GM19023 (cell line): Measurements from ENCODE around the gene SSTR1.
"Not testable (repeated sequence)": the region's sequence is repeated elsewhere in the genome, so short reads cannot be mapped to it uniquely, and the experiment has no call there.

ENCODE experiments used
- ATAC-seq: cut with Tn5 transposase; IDR thresholded peaks from one replicate; pipeline ENCODE4 v1.9.1; 2021; ENCODE audit warnings: mild to moderate bottlenecking, moderate library complexity; ENCODE audit not compliant: unreplicated experiment

Gene SSTR1, protein sequence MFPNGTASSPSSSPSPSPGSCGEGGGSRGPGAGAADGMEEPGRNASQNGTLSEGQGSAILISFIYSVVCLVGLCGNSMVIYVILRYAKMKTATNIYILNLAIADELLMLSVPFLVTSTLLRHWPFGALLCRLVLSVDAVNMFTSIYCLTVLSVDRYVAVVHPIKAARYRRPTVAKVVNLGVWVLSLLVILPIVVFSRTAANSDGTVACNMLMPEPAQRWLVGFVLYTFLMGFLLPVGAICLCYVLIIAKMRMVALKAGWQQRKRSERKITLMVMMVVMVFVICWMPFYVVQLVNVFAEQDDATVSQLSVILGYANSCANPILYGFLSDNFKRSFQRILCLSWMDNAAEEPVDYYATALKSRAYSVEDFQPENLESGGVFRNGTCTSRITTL

DNA sequence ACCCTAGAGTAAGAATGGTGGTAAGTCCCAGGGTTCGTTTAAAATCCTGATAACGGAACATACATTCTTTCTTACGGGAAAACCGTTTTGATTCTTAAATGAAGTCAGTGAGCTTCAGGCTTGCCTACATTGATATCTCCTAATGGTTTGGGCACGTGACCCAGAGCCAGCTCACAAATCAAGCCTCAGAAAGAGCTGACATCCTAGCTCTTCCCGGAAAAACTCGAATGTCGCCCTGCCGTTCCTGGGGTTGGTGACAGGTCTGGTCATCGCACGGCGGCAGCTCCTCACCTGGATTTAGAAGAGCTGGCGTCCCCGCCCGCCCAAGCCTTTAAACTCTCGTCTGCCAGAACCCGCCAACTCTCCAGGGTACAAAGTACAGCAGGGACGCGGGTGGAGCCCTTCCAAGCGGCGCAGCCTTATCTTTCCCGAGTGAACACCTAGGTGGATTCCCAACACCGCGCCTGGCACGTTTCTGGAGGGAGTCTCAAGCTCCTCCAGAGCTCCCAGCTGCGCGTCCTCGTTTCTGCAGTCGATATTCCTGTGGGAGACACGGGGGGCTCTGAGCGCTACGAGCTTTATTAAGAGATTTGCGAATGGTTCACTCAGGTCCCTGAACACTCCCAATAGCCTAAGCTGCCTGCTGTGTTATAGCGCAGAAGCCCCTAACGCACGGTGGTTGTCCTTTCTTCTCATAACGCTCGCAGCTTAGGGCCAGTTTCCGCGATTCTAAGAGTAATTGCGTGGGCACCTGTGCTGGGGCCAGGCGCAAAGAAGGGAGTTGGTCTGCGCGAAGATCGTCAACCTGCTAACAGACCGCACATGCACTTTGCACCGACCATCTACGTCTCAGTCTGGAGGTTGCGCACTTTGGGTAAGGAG lies at the start of gene SSTR1:
TSS of gene SSTR1 (plus strand) at position 169 of the 882 bp plus-strand sequence. CDS start 1,486 bp downstream, outside the sequence.
- no peak for ATAC-seq

DNA sequence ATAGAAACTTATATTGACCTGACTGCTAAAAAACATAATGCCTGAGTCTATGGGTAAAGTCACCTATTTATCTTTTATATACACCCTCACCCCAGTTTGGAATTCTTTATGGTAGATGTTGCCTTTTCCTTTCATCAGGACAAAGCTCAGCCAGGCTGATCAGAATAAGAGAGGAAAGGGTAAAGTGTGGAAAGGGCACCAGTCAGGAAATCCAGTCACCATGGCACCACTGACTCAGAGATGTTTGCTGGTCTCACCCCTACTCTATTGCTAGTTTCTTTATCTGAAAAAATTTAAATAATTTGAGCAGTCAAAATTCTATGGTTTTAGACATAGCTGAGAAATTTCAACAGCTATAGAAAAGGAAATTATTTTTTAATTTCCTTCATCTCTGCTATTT lies 49.2 kb upstream of the SSTR1 start:
- ATAC-seq: no peak

DNA sequence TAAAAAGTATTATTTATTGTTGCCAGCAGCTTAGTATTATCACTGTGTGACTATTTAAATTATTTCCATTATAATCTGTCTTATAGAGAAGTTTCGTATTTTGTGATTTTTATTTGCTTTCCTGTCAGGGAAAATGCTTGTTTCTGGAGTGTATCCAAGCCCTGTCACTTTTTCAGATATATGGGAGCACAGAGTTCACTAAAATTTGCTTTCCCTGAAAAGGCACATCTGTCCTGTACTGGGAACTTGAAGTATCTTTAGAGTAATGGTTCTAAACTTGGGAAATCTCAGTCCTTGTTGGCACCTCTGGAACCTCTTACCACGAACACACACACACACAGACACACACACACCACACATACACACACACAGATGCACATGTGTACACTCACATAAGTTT lies 39.3 kb upstream of the SSTR1 start:
- no peak for ATAC-seq

DNA sequence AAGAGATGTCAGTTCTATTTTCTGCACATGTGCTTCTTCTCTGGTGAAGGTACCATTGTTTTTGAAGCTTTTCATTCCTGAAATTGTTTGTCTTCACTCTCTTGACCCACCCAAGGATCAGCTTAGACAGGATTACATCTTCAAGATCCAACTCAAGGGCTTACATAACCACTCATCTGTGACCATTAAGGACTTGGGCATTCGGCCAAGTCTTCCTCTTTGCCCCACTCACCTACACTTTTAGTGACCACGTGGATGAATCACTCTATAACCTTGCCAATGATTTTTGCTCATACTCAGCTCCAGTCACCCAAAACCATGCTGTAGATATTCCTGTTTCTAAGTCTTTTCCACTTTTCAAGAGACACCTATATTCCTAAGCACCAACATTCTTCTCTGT lies 36.5 kb upstream of the SSTR1 start:
- no peak for ATAC-seq

DNA sequence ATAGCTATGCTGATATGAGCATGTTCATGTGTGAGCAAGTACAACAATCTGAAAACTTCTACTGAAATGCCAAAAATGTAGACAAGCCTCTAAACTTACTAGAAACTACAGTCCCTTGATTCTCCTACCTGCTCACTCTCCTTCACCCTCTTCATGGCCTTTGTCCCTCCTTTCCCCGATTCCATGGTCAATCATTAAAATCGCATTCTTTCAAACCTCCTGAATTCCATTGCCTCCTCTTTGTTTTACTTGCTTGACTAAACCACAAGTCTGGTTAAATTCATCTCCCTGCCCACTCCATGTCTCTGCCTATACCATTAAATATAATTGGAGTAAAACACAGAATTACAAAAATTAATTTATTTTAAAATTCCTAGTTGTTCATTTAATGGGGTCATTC lies 33.0 kb upstream of the SSTR1 start:
- no peak for ATAC-seq

DNA sequence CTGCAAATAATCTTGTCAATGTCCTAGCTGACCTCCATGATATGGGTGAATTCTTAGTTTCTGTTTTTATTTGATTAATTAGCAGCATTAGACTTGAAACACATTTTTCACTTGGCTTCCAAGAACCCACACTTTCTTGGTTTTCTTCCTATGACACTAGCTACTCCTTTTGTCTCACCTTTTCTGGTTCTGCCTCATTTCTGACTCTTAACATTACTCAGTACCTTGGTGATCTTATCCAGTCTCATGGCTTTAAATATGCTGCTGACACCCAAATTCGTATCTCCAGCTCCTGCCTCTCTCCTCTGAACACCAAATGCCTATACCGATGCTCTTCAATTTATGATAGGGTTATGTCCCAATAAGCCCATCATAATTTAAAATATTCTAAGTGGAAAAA lies 32.0 kb upstream of the SSTR1 start:
- ATAC-seq: no peak

DNA sequence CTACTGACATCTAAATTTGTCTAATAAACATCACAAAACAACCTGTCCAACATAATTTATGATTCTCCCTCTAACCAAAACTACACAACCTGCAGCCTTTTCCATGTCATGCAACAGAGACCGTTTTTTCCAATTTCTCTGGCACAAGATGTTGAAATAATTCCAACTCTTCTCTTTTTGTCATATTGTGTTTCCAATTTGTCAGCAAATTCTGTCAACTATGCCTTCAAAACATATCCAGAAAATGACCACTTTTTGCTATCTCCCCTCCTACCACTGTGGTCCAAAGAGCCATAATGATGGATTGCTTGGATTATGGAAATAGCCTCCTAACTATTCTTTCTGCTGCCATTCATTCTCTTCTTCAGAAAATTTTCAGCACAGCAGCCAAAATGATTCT lies 31.3 kb upstream of the SSTR1 start:
- no peak for ATAC-seq

DNA sequence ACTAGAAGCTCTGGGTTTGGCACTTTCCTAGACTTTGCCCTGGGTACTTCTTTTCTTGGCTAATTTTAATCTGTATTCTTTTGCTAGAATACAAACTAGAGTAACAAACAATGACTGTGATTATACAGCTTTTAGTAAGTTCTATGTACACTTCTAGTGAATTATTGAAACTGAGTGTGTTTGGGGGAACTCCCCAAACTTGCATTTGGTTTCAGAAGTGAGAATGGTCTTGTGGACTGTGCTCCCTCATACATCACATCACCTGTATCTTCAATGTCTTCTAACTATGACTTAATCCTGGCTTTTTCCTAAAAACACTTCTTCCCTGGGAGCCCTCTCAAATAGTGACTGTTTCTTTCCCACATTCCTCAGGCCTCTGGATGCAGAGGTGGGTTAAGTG lies 23.6 kb upstream of the SSTR1 start:
- ATAC-seq: no peak

DNA sequence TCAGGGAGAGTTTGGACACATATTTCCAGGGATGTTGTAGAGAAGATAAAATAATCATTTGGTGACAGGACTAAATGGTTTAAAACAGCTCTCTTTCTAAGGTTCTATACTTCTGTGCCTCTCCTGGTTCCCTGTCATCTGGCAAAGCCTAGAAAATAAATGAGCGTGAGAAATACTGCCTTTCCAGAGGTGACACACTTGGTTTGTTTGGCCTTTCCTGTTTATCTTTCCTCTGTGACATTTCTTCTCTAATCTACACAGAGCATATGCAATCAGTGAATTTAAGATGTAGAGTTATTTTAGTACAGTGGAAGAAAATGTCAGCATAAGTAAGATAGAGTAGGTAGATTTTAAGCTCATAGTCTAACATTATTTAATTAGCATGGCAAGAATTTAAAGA lies 22.0 kb upstream of the SSTR1 start:
- no peak for ATAC-seq

DNA sequence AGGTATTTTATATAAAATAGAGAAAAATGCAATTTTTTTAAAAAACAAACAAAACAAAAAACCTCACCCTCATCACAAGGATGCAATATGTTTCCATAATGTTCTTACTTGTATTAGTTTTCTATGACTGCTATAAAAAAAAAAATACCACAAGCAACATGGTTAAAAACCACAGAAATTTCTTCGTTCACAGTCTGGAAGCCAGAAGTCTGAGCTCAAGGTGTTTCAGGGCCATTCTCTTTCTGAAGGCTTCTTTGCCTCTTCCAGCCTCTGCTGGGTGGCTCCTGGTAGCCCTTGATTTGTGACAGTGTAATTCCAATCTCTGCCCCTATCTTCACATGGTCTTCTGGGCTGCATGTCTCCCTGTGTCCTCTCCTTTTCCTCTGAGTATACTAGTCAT lies 21.5 kb upstream of the SSTR1 start:
- ATAC-seq: no peak

DNA sequence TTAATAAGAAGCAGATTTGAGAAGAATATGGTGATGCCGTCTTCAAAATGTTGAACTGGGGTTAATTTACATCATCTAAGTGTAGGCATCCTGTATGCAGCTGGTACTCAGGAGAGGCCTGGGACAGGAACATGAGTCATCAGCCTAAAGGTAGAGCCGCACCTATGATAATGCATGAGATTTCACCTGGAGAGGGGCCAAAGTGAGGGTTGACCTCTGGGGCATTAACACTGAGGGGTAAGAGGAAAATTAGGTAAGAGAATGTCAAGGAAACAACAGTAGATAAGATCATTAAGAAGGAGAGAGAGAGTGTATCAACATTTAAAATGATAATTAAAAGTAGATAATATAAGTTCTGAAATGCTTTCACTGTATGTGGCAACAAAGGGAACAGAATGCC lies 20.2 kb upstream of the SSTR1 start:
- ATAC-seq: no peak

DNA sequence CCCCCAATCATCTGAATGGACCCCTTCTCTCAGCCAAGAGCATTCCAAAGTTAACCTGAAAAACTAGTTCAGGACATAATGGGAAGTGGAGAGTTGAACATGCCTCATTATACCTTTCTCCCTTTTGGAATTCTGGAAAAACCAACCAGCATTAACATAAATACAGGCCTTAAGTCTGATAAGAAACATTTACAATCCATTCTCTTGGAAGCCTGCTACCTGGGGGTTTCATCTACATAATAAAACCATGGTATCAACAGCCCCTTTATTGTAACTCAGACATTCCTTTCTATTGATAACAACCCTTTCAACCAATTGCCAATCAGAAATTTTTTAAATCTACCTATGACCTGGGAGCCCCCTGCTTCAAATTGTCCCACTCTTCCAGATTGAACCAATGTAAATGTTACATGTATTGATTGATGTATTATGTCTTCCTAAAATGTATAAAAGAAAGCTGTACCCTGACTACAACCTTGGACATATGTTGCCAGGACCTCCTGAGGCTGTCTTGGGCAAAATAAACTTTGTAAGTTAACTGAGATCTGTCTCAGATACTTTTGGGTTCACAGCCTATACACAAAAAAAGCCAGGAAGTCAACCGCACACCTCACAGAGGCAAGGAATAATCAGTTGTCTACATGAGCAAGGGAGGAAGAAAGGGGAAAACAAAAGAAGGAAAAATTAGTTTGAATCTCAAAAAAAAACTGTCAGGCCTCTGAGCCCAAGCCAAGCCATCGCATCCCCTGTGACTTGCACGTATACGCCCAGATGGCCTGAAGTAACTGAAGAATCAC lies 17.6 kb upstream of the SSTR1 start:
- ATAC-seq: no peak

DNA sequence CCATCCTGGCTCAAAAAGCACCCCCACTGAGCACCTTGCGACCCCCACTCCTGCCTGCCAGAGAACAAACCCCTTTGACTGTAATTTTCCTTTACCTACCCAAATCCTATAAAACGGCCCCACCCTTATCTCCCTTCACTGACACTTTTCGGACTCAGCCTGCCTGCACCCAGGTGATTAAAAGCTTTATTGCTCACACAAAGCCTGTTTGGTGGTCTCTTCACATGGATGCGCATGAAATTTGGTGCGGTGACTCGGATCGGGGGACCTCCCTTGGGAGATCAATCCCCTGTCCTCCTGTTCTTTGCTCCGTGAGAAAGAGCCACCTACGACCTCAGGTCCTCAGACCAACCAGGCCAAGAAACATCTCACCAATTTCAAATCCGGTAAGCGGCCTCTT lies 16.9 kb upstream of the SSTR1 start:
- ATAC-seq: not testable (repeated sequence)

DNA sequence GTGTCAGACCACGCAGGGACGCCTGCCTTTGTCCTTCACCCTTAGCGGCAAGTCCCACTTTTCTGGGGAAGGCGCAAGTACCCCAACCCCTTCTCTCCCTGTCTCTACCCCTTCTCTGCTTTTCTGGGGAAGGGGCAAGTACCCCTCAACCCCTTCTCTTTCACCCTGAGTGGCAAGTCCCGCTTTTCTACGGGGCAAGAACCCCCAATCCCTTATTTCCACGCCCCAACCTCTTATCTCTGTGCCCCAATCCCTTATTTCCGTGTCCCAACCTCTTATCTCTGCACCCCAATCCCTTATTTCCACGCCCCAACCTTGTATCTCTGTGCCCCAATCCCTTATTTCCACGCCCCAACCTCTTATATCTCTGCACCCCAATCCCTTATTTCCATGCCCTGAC lies 16.2 kb upstream of the SSTR1 start:
- not testable (repeated sequence) for ATAC-seq

DNA sequence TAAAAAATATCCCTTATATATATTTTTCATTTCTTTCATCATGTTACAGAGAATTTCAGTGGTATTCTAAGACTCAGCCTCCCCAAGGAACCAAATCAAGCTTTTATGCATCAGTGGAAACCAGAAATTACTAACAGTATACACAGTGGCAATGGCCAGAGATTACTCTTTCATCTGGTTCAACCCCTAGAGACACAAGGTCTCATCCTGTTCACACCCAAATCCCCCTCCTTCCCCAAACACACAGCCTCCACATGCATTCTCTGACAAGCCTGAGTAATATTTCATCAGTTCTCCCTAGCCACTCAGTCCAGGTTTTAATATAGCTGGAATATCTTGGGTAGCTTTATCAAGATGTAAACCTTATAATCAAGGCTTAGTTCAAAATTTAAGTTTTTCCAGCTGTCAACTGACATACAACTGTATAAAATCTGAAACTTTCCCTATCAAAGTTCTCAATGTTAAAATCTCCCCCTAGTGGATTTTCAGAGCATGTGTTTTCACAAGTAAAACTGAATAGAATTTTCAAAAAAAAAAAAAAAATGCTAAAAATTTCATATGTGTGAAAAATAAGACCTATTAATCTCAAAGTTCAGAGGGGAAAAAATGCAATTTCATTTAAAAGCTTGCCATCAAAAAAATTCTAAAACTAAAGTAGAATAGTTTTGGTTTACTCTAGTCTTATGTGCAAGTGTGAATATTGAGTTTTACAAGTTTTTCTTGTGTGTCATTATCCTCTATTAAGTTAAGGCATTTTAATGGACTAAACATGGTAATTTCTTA lies 10.5 kb upstream of the SSTR1 start:
- no peak for ATAC-seq

DNA sequence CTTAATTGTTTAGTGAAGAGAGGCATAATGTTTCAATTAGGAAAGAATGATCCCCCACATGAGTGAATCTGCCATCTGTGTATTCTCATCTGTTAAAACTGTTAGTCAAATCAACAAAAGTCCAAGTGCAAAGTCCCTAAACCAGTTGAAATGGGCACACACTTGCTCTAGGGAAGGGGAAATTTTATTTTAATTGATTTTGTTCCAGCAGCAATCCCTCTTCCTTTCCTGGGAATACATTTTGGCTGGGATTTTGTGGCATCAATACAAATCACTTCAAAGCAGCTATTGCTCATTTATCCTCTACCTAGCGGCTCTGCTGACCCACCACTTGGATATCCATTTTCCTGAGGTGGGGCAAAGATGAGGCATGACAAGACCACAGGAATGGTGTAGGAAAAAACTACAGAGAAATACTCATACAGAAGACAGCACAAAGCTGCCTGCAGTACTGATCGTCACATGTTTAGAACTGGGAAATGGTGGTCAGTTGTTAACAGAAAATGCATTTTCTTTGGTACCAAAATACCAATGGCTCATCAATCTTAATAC lies 9.8 kb upstream of the SSTR1 start:
- no peak for ATAC-seq

DNA sequence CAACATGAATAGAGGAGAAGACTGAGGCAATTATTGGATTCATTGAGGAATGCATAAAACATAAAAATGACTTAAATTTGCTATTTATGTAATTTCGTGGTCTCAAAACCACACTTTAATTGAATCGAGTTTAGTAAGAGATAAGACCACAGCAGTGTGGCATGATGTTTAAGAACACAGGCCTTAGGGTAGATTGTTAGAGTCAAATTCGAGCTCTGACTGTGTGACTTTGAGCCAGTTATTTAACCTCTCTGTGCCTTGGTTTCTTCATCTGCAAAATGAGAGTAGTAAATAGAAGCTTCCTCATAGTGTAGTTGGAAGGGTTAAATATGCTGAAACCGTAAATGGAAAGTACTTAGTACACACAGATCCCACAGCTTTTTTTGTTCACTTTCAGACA lies 9.3 kb upstream of the SSTR1 start:
- ATAC-seq: no peak

DNA sequence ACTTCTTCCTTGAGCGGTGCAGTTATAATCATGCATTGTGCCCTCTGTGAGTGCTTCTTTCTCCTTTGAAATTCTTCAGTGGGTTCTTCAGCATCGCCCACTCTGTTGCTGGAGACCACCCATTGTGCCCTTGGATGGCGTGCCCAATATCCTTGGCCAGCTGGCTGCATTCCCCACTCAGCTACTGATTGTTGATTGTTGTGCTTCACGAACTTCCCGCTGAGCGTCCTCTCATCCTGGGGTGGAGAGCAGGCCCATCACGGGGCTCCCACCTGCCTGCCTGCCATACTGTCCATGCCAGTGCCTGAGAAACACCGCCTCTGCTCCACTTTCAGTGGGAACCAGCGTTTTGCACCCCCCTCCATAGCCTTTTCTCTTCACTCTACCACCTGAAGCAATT lies 8.6 kb upstream of the SSTR1 start:
- ATAC-seq: no peak

DNA sequence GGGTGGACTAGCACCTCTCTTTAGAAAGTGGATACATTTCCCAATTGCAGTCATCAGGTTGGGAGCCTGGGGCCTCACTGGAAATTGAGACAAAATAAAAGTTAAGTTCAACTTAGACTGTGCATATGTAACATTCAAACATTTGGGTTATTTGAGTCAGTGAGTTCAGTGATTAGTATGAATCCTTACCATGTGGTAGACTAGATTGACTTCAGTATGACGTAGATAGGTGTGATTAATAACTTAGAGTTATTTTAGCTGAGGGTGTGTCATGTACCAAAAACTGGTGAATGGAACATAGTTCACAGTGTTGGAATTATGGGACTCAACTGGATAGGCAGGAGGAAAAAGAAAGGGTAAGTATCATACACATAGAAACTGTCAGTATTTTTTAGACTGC lies 8.0 kb upstream of the SSTR1 start:
- ATAC-seq: no peak

DNA sequence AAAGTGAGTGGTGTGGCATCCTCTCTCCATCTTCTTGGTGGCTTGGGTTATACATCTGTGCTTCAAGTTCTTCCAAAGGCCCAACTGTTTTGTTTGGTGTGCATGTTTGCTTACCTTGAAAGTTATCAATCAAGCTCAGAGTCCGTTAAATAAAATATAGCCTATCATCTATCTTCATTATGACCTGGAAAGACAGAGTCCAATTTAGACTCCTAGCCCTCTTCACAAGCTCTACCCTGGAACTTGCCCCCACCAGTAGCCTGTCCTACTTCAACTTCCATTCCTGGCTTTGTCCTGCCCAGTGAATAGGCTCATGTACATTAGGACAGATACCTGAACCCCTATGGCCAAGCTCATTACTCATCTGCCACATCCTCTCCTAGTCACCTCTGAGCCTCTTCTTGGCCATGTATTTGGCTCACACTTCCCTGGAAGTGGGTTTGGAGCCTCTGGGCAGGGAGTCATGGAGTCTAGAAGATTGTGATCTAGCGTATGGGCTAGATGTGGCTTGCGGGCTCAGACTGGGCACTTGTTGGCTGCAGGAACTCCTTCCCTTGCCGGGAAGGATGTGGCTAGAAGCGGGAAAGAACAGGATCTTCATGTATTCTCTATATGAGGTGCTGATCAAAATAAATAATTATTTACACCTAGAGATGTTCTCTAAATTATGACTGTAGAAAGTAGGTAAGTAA lies 6.4 kb upstream of the SSTR1 start:
- no peak for ATAC-seq
